ENCODE measurements around the gene COL16A1. TPM values are rescaled to one million over a fixed set of nuclear protein-coding genes. Genes with fewer than 3 reads are reported as not detected.

COL16A1 gene
- total RNA-seq, 1 experiment from 2014 or later, result 6.2 TPM

DNA sequence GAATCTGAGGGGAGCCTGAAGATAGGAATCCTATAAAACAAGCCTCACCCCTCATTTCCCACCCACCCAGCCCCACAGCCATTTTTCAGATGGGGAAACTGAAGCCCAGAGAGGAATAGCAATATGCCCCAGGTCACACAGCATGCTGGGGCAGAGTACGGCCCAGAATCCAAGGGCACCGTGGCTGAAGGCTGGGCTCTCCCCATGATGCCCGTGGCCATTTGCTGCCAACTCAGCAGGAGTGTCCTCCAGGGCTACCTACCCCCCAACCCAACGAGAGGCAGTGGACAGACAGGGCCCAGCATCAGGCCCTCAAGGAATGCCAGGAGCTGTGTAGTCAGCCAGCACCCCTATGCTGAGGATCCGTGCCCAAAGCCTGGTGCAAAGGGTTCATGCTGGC lies 8.5 kb downstream of the COL16A1 start:
- Mint-ChIP-seq H3K27ac (no peak overlapping the region), H3K27me3 (ENCODE audit: low read depth) (no peaks in the 10 kb centered on the region; the same call in 1 of the 2 replicates), H3K36me3 (ENCODE audit: insufficient read depth in 1 of 3, low read depth in 3 of 3) (no peaks in the 10 kb centered on the region), H3K4me1 (peaks cover 6 to 8% of the 10 kb centered on the region in 2 experiments), H3K4me3 (no peak overlapping the region), H3K9me3 (no peaks in the 10 kb centered on the region)
- Histone ChIP-seq H3K27ac (ENCODE audit: insufficient read length, low read depth, low read length) (no peak overlapping the region), H3K14ac (ENCODE audit: insufficient read depth, low read length) (no peak overlapping the region; the same call in 1 of the 2 replicates), H4K20me1 (ENCODE audit: control insufficient read depth, insufficient read depth, insufficient read length) (no peaks in the 10 kb centered on the region), H3K79me1 (ENCODE audit: insufficient read depth, low read depth, low read length, poor library complexity, severe bottlenecking) (no peaks in the 10 kb centered on the region), H3K79me2 (ENCODE audit: insufficient read depth, low read length) (no peaks in the 10 kb centered on the region), H3K4me2 (ENCODE audit: insufficient read depth, insufficient read length, low read length) (no peak overlapping the region), H3K23me2 (ENCODE audit: insufficient read length, low read depth, low read length, poor library complexity, severe bottlenecking) (no peaks in the 10 kb centered on the region), H3K4me1 (ENCODE audit: insufficient read depth, low read length) (no peaks in the 10 kb centered on the region), H3K23ac (ENCODE audit: insufficient read length, low read depth, low read length) (no peak overlapping the region), H4K8ac (replicated peaks; ENCODE audit: insufficient read length, low read depth, low read length) (no peak overlapping the region), H2BK12ac (ENCODE audit: insufficient read length, low read depth, low read length) (no peak overlapping the region), H2BK20ac (ENCODE audit: low read depth, low read length, poor library complexity, severe bottlenecking) (no peak overlapping the region), H4K5ac (ENCODE audit: insufficient read length, low read depth, low read length) (no peak overlapping the region), H3K9ac (ENCODE audit: extremely low read depth, insufficient read length, low read length) (no peak overlapping the region), H2BK120ac (ENCODE audit: low read depth, low read length, poor library complexity, severe bottlenecking) (no peak overlapping the region), H3K18ac (ENCODE audit: insufficient read length, low read depth, low read length) (no peak overlapping the region), H3T11ph (ENCODE audit: low read length) (no peak overlapping the region), H3K27me3 (ENCODE audit: insufficient read depth, low read length) (no peaks in the 10 kb centered on the region), H3K56ac (ENCODE audit: insufficient read length, low read depth, low read length) (no peak overlapping the region), H2AFZ (ENCODE audit: low read length) (no peak overlapping the region), H2BK5ac (ENCODE audit: insufficient read length, low read length) (no peak overlapping the region), H2BK15ac (ENCODE audit: low read depth, low read length) (no peak overlapping the region), H4K91ac (ENCODE audit: insufficient read length, low read depth, low read length) (no peak overlapping the region), H3K9me3 (ENCODE audit: control insufficient read depth, low read depth, low read length) (no peaks in the 10 kb centered on the region), H2AK5ac (ENCODE audit: insufficient read length, low read length) (no peak overlapping the region), H3K4ac (ENCODE audit: low read depth, low read length) (no peak overlapping the region)
- DNase-seq, result no peak
- WGBS (ENCODE audit: extremely low coverage, insufficient read length, low lambda C conversion rate), result no CpG with 5 or more reads among the region's 5 CpGs
- TF ChIP-seq, protein P1, sequence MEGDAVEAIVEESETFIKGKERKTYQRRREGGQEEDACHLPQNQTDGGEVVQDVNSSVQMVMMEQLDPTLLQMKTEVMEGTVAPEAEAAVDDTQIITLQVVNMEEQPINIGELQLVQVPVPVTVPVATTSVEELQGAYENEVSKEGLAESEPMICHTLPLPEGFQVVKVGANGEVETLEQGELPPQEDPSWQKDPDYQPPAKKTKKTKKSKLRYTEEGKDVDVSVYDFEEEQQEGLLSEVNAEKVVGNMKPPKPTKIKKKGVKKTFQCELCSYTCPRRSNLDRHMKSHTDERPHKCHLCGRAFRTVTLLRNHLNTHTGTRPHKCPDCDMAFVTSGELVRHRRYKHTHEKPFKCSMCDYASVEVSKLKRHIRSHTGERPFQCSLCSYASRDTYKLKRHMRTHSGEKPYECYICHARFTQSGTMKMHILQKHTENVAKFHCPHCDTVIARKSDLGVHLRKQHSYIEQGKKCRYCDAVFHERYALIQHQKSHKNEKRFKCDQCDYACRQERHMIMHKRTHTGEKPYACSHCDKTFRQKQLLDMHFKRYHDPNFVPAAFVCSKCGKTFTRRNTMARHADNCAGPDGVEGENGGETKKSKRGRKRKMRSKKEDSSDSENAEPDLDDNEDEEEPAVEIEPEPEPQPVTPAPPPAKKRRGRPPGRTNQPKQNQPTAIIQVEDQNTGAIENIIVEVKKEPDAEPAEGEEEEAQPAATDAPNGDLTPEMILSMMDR (conservative IDR thresholded peaks at IDR 0.05), result no peak

Data from H9 (cell line).